ENCODE measurements around the gene PFKFB3.
"Not testable (repeated sequence)": the region's sequence is repeated elsewhere in the genome, so short reads cannot be mapped to it uniquely, and the experiment has no call there.

PFKFB3 gene

GRCh38 chr10:6221971-6222751 is 19.4 kb downstream of the PFKFB3 start:
- ATAC-seq = no peak

- no peak for ATAC-seq
Observed at GRCh38 chr10:6222755-6223154, 20.0 kb downstream of the PFKFB3 start.

GRCh38 chr10:6223981-6224380 is 21.2 kb downstream of the PFKFB3 start:
- ATAC-seq = no peak

GRCh38 chr10:6224781-6225180 is 22.0 kb downstream of the PFKFB3 start:
- no peak for ATAC-seq

- no peak for ATAC-seq
Observed at GRCh38 chr10:6225263-6225814, 22.6 kb downstream of the PFKFB3 start.

- no peak for ATAC-seq
Observed at GRCh38 chr10:6226216-6226615, 23.5 kb downstream of the PFKFB3 start.

GRCh38 chr10:6227346-6227745 is 24.6 kb downstream of the PFKFB3 start:
- ATAC-seq = no peak

- no peak for ATAC-seq
Observed at GRCh38 chr10:6228010-6228511, 25.3 kb downstream of the PFKFB3 start.

- ATAC-seq = no peak
Observed at GRCh38 chr10:6228647-6229046, 25.9 kb downstream of the PFKFB3 start.

- no peak for ATAC-seq
Observed at GRCh38 chr10:6229290-6229689, 26.6 kb downstream of the PFKFB3 start.

GRCh38 chr10:6229746-6230145 is 27.0 kb downstream of the PFKFB3 start:
- no peak for ATAC-seq

- ATAC-seq = no peak
Observed at GRCh38 chr10:6230315-6230714, 27.6 kb downstream of the PFKFB3 start.

GRCh38 chr10:6231146-6231545 is 28.4 kb downstream of the PFKFB3 start:
- no peak for ATAC-seq

- ATAC-seq = no peak
Observed at GRCh38 chr10:6231730-6232129, 29.0 kb downstream of the PFKFB3 start.

GRCh38 chr10:6232225-6232807 is 29.6 kb downstream of the PFKFB3 start:
- no peak for ATAC-seq

- no peak for ATAC-seq
Observed at GRCh38 chr10:6232846-6233724, 30.4 kb downstream of the PFKFB3 start.

- no peak for ATAC-seq
Observed at GRCh38 chr10:6233725-6234277, 31.1 kb downstream of the PFKFB3 start.

- ATAC-seq = no peak
Observed at GRCh38 chr10:6234371-6234770, 31.6 kb downstream of the PFKFB3 start.

GRCh38 chr10:6236349-6237198 is 33.8 kb downstream of the PFKFB3 start:
- ATAC-seq = no peak

- ATAC-seq = no peak
Observed at GRCh38 chr10:6237199-6237530, 34.4 kb downstream of the PFKFB3 start.

GRCh38 chr10:6238587-6239212 is 36.0 kb downstream of the PFKFB3 start:
- not testable (repeated sequence) for ATAC-seq
